Panc1 (cell line): ENCODE measurements around the gene MEGF6. TPM values are rescaled to one million over a fixed set of nuclear protein-coding genes. Genes with fewer than 3 reads are reported as not detected.
A peak's percentile ranks its signal among the peaks of the same experiment; 100 is the strongest.

Source experiments
- ATAC-seq: fragments of 200-7000 bp; cut with Tn5 transposase; 2 replicates; pipeline ENCODE4 v1.9.1; 2020; ENCODE audit warnings: mild to moderate bottlenecking, moderate library complexity
- BruUV-seq: library from RNA; stranded (reverse); fragments of 400-500 nt; replicated peaks from 2 replicates; lab custom pipeline; 2021; lab: Mats Ljungman, UMichigan
- CTCF ChIA-PET: fragments of 300-600 bp; sonication (Branson Sonifier 250); formaldehyde crosslinking; loops from one replicate; lab custom pipeline; 2022; ENCODE audit warnings: antibody characterized with exemption; lab: Charles Lee
- POLR2A ChIA-PET: fragments of 300-600 bp; sonication (Branson Sonifier 250); formaldehyde crosslinking; loops from one replicate; lab custom pipeline; 2022; ENCODE audit warnings: antibody characterized with exemption; lab: Charles Lee
- DNase-seq: peaks from one replicate; pipeline ENCODE4 v3.0.0-alpha.2; 2010; ENCODE audit warnings: low read depth, low spot score
- H3K27ac ChIP-seq: 2 replicates; pipeline ENCODE4 v1.5.1; 2011; ENCODE audit warnings: mild to moderate bottlenecking, low read length, inconsistent platforms
- H3K27me3 ChIP-seq: fragments of 200-500 bp; sonication (Bioruptor generic); 2 replicates; pipeline ENCODE4 v1.6.0; 2014; ENCODE audit warnings: low read length, inconsistent platforms; ENCODE audit not compliant: control insufficient read depth, insufficient read depth
- H3K36me3 ChIP-seq: fragments of 200-500 bp; sonication (Bioruptor generic); 2 replicates; pipeline ENCODE4 v1.5.1; 2014; ENCODE audit warnings: inconsistent platforms, mild to moderate bottlenecking, low read length, moderate library complexity; ENCODE audit not compliant: control insufficient read depth, insufficient read depth
- H3K4me1 ChIP-seq: 2 replicates; pipeline ENCODE4 v1.5.1; 2011; ENCODE audit warnings: inconsistent platforms, mild to moderate bottlenecking, low read length, moderate library complexity; ENCODE audit not compliant: control insufficient read depth, insufficient read depth
- H3K4me3 ChIP-seq, 2 experiments: 2 replicates each; pipeline ENCODE4 v1.5.1; 2011 to 2012; ENCODE audit warnings: low read depth in 2 of 2, low read length in 2 of 2, mild to moderate bottlenecking in 2 of 2, inconsistent platforms in 1 of 2, moderate library complexity in 1 of 2
- H3K9me3 ChIP-seq: fragments of 200-500 bp; sonication (Bioruptor generic); 2 replicates; pipeline ENCODE4 v1.5.1; 2014; ENCODE audit warnings: low read depth, mild to moderate bottlenecking, inconsistent platforms, low read length, moderate library complexity; ENCODE audit not compliant: control insufficient read depth, insufficient read depth
- CTCF ChIP-seq: fragments of 450-650 bp; IDR thresholded peaks from 2 replicates; pipeline ENCODE4 v1.5.1; 2017; ENCODE audit warnings: mild to moderate bottlenecking
- POLR2AphosphoS5 ChIP-seq: IDR thresholded peaks from 2 replicates; pipeline ENCODE4 v1.6.1; 2012; ENCODE audit warnings: mild to moderate bottlenecking, low read depth, low read length, moderate library complexity
- REST ChIP-seq, 2 experiments: IDR thresholded peaks; 2 replicates each; pipeline ENCODE4 v1.6.1; 2011 to 2012; ENCODE audit warnings: low read depth in 2 of 2, control low read depth in 1 of 2, low read length in 1 of 2, mild to moderate bottlenecking in 1 of 2, moderate library complexity in 1 of 2; ENCODE audit not compliant: insufficient read depth in 1 of 2
- SIN3A ChIP-seq: IDR thresholded peaks from 2 replicates; pipeline ENCODE4 v1.6.1; 2012; ENCODE audit warnings: low read depth, mild to moderate bottlenecking, low read length, moderate library complexity, borderline replicate concordance; ENCODE audit not compliant: insufficient read depth
- TCF7L2 ChIP-seq: IDR thresholded peaks from 2 replicates; pipeline ENCODE4 v1.6.1; 2011; ENCODE audit warnings: mild to moderate bottlenecking, low read depth, low read length, inconsistent platforms
- in situ Hi-C: cut with HindIII; loops from 2 replicates; pipeline ENCODE4 v1.10.0; 2016; ENCODE audit warnings: low sequenced_read_pairs, low pct_unique_long_range_greater_than_20kb
- intact Hi-C: fragments of 100-400 bp; cut with micrococcal nuclease; formaldehyde crosslinking; loops from one replicate; pipeline ENCODE4 v1.10.0; 2022; ENCODE audit not compliant: unreplicated experiment
- total RNA-seq: library from RNA; stranded (reverse); gene quantifications from one replicate; pipeline ENCODE4 v1.2.1, GENCODE V29; 2021; ENCODE audit not compliant: unreplicated experiment

MEGF6 gene
- total RNA-seq, 1 experiment from 2014 or later, result 32.6 TPM

- intact Hi-C loops, result no loop called here
- TF ChIP-seq CTCF (no peak), SIN3A (no peak), POLR2AphosphoS5 (no peak), REST (IDR thresholded peaks at IDR 0.05; ENCODE audit: insufficient read depth in 1 of 2, low read depth in 2 of 2, low read length in 1 of 2) (no peak), TCF7L2 (no peak)
- CTCF ChIA-PET, result interaction anchor here (0.7 kb wide), 1 partner anchor 659 kb away, joined by 11 read pairs; no protein-coding TSS in a partner anchor
Measured at GRCh38 chr1:3578433-3578805, 32.9 kb downstream of the MEGF6 start.

GRCh38 chr1:3577711-3578432, 33.4 kb downstream of the MEGF6 start:
- CTCF ChIA-PET, result interaction anchor here (0.7 kb wide), 1 partner anchor 659 kb away, joined by 11 read pairs; no protein-coding TSS in a partner anchor
- in situ Hi-C loops, result no loop called here
- POLR2A ChIA-PET, result no interaction called here
- no TSS peak for BruUV-seq
- Histone ChIP-seq H3K36me3 (no peaks in the 10 kb centered on the region), H3K4me3 (no peak overlapping the region), H3K9me3 (no peaks in the 10 kb centered on the region), H3K27me3 (no peaks in the 10 kb centered on the region), H3K27ac (no peak overlapping the region), H3K4me1 (peaks cover 9% of the 10 kb centered on the region)
- ATAC-seq (0 out of 2 replicates have a peak, but pooled peaks have one; percentile 32), DNase-seq (no peak)
- TF ChIP-seq CTCF, result no peak
- no peak for TF ChIP-seq SIN3A
- TF ChIP-seq TCF7L2, result no peak
- no peak for TF ChIP-seq POLR2AphosphoS5
- TF ChIP-seq REST (IDR thresholded peaks at IDR 0.05; ENCODE audit: insufficient read depth in 1 of 2, low read depth in 2 of 2, low read length in 1 of 2), result no peak
- intact Hi-C loops, result no loop called here

More at GRCh38 chr1:3578433-3578805, 32.9 kb downstream of the MEGF6 start:
- H3K36me3 ChIP-seq, result no peaks in the 10 kb centered on the region
- H3K27me3 ChIP-seq, result no peaks in the 10 kb centered on the region
- BruUV-seq, result no TSS peak
- H3K27ac ChIP-seq, result no peak overlapping the region
- peaks cover 9% of the 10 kb centered on the region for H3K4me1 ChIP-seq
- ATAC-seq (0 out of 2 replicates have a peak, but pooled peaks have one; percentile 33), DNase-seq (no peak)
- no peaks in the 10 kb centered on the region for H3K9me3 ChIP-seq
- POLR2A ChIA-PET, result no interaction called here
- H3K4me3 ChIP-seq, result no peak overlapping the region
- in situ Hi-C loops, result no loop called here
